Mucosa of descending colon (tissue), 3 donors: ENCODE results near the gene FGF10. TPM values are rescaled to one million over a fixed set of nuclear protein-coding genes. Genes with fewer than 3 reads are reported as not detected.

Experiments
- ATAC-seq: fragments of 200-7000 bp; cut with Tn5 transposase; one replicate; pipeline ENCODE4 v1.9.1; 2020; ENCODE audit warnings: mild to moderate bottlenecking, moderate library complexity
- DNase-seq, 3 donors: peaks; one replicate each; pipeline ENCODE4 v3.0.0-alpha.2; 2020
- H3K36me3 ChIP-seq: fragments of 200-600 bp; one replicate; pipeline ENCODE4 v1.8.0; 2021; ENCODE audit warnings: low read depth, mild to moderate bottlenecking
- H3K4me1 ChIP-seq: fragments of 200-600 bp; one replicate; pipeline ENCODE4 v1.8.0; 2021; ENCODE audit warnings: low read depth, mild to moderate bottlenecking
- H3K4me3 ChIP-seq: fragments of 200-600 bp; one replicate; pipeline ENCODE4 v1.8.0; 2021; ENCODE audit warnings: mild to moderate bottlenecking
- H3K9me3 ChIP-seq: fragments of 200-600 bp; one replicate; pipeline ENCODE4 v1.8.0; 2021; ENCODE audit warnings: mild to moderate bottlenecking
- intact Hi-C, 2 donors: fragments of 100-400 bp; cut with DNase I in 1 of 2; cut with micrococcal nuclease in 1 of 2; formaldehyde crosslinking; loops; one replicate each; pipeline versions ENCODE4 v1.11.0 to v1.11.1; 2022; cut with DNase I, micrococcal nuclease
- total RNA-seq, 3 donors: library from RNA; stranded (reverse); fragmentation: NEBNext Ultra II Directional in 2 of 3; extraction: Animal tissue kit (Norgen Biotek cat#: 25700) in 2 of 3; gene quantifications; one replicate each; pipeline versions ENCODE4 v1.2.1 to v1.2.4, GENCODE V29; 2021 to 2023
- TF ChIP-seq, protein P1 (sequence below): fragments of 200-600 bp; IDR thresholded peaks from one replicate; pipeline ENCODE4 v1.8.0; 2022; ENCODE audit warnings: antibody characterized with exemption, mild to moderate bottlenecking
- donor health status: DM: no; HTN: no; CAD: no; lungs with moderate emphysema.
- donor health status: DM: no; HTN: no; CAD: no.
- donor health status: DM: no; HTN: yes; CAD: no.

Gene FGF10
- total RNA-seq, 3 donors from 2014 or later, result 0.84 to 12.7 (median 4.4) TPM

DNA sequence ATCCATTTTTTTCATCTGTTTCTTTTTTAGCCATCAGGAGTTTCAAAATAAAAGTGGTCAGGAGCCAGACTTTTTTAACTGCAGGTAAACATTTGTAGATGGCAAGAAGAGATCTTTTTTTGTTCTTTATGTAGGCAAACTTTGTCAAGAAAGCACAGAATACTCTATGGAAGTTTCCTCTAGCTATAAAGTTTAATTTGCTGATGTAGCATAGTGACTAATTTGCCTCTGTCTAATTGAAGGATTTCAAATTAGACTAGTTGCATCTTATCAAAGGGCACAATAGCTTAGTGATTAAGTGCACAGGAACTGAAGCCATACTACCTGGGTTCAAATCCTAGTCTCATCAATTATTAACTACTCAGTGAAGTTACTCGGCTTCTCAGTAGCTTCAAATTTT, 22.0 kb downstream of the FGF10 start:
- Histone ChIP-seq H3K9me3 (peaks cover 12% of the 10 kb centered on the region), H3K4me3 (no peak overlapping the region), H3K36me3 (no peaks in the 10 kb centered on the region), H3K4me1 (no peaks in the 10 kb centered on the region)
- ATAC-seq (no peak), DNase-seq (no peak)
- TF ChIP-seq, protein P1, sequence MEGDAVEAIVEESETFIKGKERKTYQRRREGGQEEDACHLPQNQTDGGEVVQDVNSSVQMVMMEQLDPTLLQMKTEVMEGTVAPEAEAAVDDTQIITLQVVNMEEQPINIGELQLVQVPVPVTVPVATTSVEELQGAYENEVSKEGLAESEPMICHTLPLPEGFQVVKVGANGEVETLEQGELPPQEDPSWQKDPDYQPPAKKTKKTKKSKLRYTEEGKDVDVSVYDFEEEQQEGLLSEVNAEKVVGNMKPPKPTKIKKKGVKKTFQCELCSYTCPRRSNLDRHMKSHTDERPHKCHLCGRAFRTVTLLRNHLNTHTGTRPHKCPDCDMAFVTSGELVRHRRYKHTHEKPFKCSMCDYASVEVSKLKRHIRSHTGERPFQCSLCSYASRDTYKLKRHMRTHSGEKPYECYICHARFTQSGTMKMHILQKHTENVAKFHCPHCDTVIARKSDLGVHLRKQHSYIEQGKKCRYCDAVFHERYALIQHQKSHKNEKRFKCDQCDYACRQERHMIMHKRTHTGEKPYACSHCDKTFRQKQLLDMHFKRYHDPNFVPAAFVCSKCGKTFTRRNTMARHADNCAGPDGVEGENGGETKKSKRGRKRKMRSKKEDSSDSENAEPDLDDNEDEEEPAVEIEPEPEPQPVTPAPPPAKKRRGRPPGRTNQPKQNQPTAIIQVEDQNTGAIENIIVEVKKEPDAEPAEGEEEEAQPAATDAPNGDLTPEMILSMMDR, result no peak
- intact Hi-C loops, result no loop called here

DNA sequence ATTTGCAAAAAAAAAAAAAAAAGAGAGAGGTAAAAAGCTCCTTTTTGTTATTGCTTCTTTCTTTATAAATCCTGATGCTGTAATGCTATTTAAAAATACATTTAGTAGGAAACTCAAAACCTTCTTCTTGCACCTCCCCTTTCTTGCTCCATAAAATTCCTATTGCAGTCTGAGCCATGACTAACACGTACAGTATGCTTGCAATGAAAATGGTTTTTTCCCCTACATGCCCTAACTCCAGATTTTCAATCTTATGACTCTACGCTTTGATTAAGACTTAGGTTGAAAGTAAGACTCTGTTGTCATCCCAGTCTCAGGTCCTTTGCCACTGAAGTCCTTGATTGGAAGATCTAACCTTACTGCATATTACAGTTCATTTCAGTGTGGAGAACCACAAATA, 23.9 kb downstream of the FGF10 start:
- H3K9me3 ChIP-seq, result peaks cover 4% of the 10 kb centered on the region
- no peak for DNase-seq
- no peak for ATAC-seq
- TF ChIP-seq, protein P1, result no peak
- H3K36me3 ChIP-seq, result no peaks in the 10 kb centered on the region
- intact Hi-C loops, result no loop called here
- no peaks in the 10 kb centered on the region for H3K4me1 ChIP-seq
- H3K4me3 ChIP-seq, result no peak overlapping the region

DNA sequence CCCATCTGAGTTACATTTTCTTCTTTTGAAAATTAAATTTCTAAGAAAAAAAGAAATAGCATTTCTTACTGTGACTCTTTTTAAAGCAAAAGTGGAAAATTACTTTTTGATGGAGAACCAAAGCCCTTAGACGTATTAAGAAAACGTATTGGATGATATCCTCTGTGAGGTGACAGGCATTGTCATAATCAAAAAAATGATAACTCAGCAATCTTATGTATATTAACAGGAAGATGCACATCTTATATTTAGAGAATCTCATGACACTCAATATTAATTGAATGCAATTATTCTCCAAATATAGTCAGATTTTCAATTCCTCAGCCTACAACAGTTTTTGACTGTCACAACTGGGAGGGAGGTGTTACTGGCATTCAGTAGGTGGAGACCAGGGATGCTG, 25.1 kb downstream of the FGF10 start:
- Histone ChIP-seq H3K4me1 (no peaks in the 10 kb centered on the region), H3K36me3 (no peaks in the 10 kb centered on the region), H3K4me3 (no peak overlapping the region), H3K9me3 (peaks cover 4% of the 10 kb centered on the region)
- TF ChIP-seq, protein P1, result no peak
- intact Hi-C loops, result no loop called here
- DNase-seq, result no peak
- no peak for ATAC-seq

DNA sequence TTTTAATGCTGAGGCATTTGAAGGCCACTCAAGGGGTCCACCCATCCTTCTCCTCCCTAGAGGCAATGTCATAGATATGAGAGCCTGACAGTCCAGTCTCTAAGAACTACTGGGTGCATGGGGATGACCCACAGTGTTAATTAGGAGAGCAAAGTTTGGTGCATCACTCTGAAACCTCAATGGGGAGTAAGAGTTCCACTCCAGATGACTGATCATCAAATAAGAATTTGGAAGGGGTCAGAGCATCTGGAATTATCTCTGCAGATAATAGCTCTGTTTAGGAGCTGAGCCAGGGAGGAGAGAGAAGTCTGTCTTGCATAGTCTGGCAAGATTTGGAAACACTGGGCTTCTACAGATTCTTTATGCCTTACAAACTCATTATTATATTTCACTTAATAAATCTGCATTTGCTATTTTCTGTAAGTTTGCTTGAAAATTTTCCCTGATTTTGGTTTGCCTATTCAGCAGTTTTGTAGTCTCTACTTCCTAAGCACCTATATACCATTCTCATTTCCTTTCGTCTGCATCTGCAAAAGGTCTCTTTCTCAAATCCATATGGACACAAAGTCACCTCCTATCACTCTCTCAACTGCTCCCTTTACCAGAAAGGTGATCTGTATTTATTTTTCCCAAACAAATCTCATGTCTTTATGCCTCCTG, 27.7 kb downstream of the FGF10 start:
- no peak overlapping the region for H3K4me3 ChIP-seq

DNA sequence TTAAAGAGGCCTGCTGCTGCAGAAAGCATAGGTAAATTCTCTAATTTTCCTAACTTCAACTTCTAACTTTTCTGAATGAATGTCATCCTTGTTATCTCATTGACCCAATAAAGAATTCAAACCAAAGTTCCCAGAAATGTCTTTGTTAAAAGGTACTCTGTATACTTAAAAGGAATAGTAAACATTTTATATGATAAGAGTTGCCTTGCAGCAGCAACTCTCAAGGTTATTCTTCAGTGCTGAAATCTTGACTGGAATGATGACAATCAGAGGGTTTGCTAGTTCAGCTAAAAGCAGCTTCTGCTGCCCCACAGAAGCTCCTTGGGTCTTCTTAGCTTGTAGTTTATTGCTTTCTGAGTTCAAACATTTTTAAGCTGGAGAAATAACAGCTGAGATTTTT, 28.3 kb downstream of the FGF10 start:
- TF ChIP-seq, protein P1, result no peak
- no peak overlapping the region for H3K4me3 ChIP-seq
- ATAC-seq, result no peak
- no peaks in the 10 kb centered on the region for H3K4me1 ChIP-seq
- DNase-seq, result no peak
- peaks cover 7% of the 10 kb centered on the region for H3K9me3 ChIP-seq
- intact Hi-C loops, result no loop called here
- no peaks in the 10 kb centered on the region for H3K36me3 ChIP-seq

More for the DNA sequence above, 27.7 kb downstream of the FGF10 start:
- Histone ChIP-seq H3K9me3 (peaks cover 7% of the 10 kb centered on the region), H3K4me1 (no peaks in the 10 kb centered on the region), H3K36me3 (no peaks in the 10 kb centered on the region)
- TF ChIP-seq, protein P1, result no peak
- ATAC-seq (no peak), DNase-seq (no peak)
- intact Hi-C loops, result no loop called here

DNA sequence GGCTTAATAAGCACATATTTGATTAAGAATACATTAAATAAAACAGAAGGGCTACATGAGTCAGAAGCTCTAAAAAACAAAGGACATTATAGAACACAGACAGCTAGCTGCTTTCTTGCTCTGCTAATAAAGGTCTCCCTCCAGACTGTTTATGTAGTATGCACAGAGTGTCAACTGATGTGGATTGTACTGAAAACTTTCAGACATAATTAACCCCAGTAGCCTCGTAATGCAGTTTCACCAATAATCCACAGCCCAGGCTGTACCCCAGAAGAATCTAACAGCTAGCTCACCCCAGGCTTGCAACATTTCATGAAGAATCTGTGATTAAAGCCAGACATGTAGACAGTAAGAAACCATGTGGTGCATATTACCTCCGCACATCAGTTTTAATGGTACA, 30.8 kb downstream of the FGF10 start:
- intact Hi-C loops, result no loop called here

More for the DNA sequence above, 30.8 kb downstream of the FGF10 start:
- Histone ChIP-seq H3K4me1 (no peaks in the 10 kb centered on the region), H3K4me3 (no peak overlapping the region), H3K36me3 (no peaks in the 10 kb centered on the region), H3K9me3 (peaks cover 3% of the 10 kb centered on the region)
- ATAC-seq, result no peak
- DNase-seq, result no peak
- TF ChIP-seq, protein P1, result no peak
